ENCODE results near the gene APOB.
A peak's percentile ranks its signal among the peaks of the same experiment; 100 is the strongest.

The APOB gene

DNA sequence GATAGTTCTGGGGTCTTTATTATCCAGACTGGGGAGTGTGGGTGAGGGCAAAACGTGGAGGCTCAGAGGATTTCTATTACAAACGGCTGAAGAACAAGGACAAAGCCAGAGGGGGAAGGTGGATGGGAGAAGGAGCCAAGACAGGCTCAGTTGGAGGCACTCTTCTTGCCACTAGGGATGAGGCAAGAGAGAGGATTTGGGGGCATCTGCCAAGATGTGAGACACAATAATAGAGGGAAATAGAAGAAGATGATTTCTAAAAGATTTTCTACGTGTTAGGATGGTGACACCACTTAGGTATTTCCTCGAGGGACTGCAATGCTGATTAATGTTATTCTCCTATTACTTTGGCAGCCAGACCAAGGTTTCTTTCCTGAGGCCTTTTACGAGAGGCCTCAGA, 71.8 kb downstream of the APOB start:
- Histone ChIP-seq H3K27me3 (ENCODE audit: insufficient read depth, poor library complexity, severe bottlenecking) (no peaks in the 10 kb centered on the region), H3K4me3 (replicated peaks; ENCODE audit: insufficient read depth, low read length) (no peak overlapping the region), H3K27ac (replicated peaks) (no peak overlapping the region)
- no peak for TF ChIP-seq POLR2AphosphoS5 (IDR thresholded peaks at IDR 0.05; ENCODE audit: low read depth)
- TF ChIP-seq, protein P1, sequence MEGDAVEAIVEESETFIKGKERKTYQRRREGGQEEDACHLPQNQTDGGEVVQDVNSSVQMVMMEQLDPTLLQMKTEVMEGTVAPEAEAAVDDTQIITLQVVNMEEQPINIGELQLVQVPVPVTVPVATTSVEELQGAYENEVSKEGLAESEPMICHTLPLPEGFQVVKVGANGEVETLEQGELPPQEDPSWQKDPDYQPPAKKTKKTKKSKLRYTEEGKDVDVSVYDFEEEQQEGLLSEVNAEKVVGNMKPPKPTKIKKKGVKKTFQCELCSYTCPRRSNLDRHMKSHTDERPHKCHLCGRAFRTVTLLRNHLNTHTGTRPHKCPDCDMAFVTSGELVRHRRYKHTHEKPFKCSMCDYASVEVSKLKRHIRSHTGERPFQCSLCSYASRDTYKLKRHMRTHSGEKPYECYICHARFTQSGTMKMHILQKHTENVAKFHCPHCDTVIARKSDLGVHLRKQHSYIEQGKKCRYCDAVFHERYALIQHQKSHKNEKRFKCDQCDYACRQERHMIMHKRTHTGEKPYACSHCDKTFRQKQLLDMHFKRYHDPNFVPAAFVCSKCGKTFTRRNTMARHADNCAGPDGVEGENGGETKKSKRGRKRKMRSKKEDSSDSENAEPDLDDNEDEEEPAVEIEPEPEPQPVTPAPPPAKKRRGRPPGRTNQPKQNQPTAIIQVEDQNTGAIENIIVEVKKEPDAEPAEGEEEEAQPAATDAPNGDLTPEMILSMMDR (IDR thresholded peaks at IDR 0.05; ENCODE audit: insufficient read depth, low read length), result no peak
- TF ChIP-seq GABPA (IDR thresholded peaks at IDR 0.05; ENCODE audit: low read depth), result no peak
- no peak for TF ChIP-seq SPI1 (IDR thresholded peaks at IDR 0.05; ENCODE audit: borderline replicate concordance, low read depth)
- TF ChIP-seq, protein P2, sequence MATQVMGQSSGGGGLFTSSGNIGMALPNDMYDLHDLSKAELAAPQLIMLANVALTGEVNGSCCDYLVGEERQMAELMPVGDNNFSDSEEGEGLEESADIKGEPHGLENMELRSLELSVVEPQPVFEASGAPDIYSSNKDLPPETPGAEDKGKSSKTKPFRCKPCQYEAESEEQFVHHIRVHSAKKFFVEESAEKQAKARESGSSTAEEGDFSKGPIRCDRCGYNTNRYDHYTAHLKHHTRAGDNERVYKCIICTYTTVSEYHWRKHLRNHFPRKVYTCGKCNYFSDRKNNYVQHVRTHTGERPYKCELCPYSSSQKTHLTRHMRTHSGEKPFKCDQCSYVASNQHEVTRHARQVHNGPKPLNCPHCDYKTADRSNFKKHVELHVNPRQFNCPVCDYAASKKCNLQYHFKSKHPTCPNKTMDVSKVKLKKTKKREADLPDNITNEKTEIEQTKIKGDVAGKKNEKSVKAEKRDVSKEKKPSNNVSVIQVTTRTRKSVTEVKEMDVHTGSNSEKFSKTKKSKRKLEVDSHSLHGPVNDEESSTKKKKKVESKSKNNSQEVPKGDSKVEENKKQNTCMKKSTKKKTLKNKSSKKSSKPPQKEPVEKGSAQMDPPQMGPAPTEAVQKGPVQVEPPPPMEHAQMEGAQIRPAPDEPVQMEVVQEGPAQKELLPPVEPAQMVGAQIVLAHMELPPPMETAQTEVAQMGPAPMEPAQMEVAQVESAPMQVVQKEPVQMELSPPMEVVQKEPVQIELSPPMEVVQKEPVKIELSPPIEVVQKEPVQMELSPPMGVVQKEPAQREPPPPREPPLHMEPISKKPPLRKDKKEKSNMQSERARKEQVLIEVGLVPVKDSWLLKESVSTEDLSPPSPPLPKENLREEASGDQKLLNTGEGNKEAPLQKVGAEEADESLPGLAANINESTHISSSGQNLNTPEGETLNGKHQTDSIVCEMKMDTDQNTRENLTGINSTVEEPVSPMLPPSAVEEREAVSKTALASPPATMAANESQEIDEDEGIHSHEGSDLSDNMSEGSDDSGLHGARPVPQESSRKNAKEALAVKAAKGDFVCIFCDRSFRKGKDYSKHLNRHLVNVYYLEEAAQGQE (IDR thresholded peaks at IDR 0.05; ENCODE audit: insufficient replicate concordance, low read depth), result no peak
- DNase-seq (ENCODE audit: low read depth in 1 of 2, low spot score in 1 of 2), result no peak

DNA sequence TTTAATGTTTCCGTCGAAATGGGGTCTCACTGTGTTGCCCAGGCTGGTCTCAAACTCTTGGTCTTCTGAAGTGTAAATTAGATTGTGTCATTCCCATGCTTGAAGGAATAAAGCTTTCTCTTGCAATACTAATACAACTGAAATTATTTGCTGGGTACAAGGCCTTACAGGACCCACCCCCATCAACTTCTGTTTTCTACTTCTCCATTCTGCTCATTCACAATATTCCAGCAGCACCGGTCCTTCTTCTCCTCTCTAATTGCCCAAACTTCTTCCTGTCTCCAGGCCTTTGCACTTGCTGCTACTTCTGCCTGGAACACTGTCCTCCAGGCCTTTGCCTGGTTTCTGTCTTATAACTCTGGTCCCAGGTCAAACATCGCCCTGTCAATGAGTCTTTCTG, 73.8 kb downstream of the APOB start:
- TF ChIP-seq, protein P2 (IDR thresholded peaks at IDR 0.05; ENCODE audit: insufficient replicate concordance, low read depth), result no peak
- TF ChIP-seq POLR2AphosphoS5 (IDR thresholded peaks at IDR 0.05; ENCODE audit: low read depth) (no peak), SPI1 (IDR thresholded peaks at IDR 0.05; ENCODE audit: borderline replicate concordance, low read depth) (no peak), GABPA (IDR thresholded peaks at IDR 0.05; ENCODE audit: low read depth) (no peak)
- TF ChIP-seq, protein P1 (IDR thresholded peaks at IDR 0.05; ENCODE audit: insufficient read depth, low read length), result no peak
- H3K27me3 ChIP-seq (ENCODE audit: insufficient read depth, poor library complexity, severe bottlenecking), result no peaks in the 10 kb centered on the region

GRCh38 chr2:20966061-20966595, 77.7 kb downstream of the APOB start:
- no peak for TF ChIP-seq SPI1 (IDR thresholded peaks at IDR 0.05; ENCODE audit: borderline replicate concordance, low read depth)
- TF ChIP-seq, protein P2 (IDR thresholded peaks at IDR 0.05; ENCODE audit: insufficient replicate concordance, low read depth), result no peak
- H3K27me3 ChIP-seq (ENCODE audit: insufficient read depth, poor library complexity, severe bottlenecking), result peaks cover 2% of the 10 kb centered on the region
- no peak overlapping the region for H3K27ac ChIP-seq (replicated peaks)
- H3K4me3 ChIP-seq (replicated peaks; ENCODE audit: insufficient read depth, low read length), result no peak overlapping the region
- DNase-seq (ENCODE audit: low read depth in 1 of 2, low spot score in 1 of 2), result no peak

More for the DNA sequence above, 73.8 kb downstream of the APOB start:
- H3K4me3 ChIP-seq (replicated peaks; ENCODE audit: insufficient read depth, low read length), result no peak overlapping the region
- H3K27ac ChIP-seq (replicated peaks), result no peak overlapping the region
- DNase-seq (ENCODE audit: low read depth in 1 of 2, low spot score in 1 of 2), result peak in 1 of 2 experiments; percentile 43

Data from HL-60 (cell line).